Hepatocyte (in vitro differentiated cells): ENCODE measurements around the gene IFT122. TPM values are rescaled to one million over a fixed set of nuclear protein-coding genes. Genes with fewer than 3 reads are reported as not detected.
A peak's percentile ranks its signal among the peaks of the same experiment; 100 is the strongest.

Experiments used
- DNase-seq: peaks from one replicate; pipeline ENCODE4 v3.0.0-alpha.2; 2016; ENCODE audit warnings: low spot score
- H2AFZ ChIP-seq: fragments of 200-600 bp; sonication (generic); 2 replicates; pipeline ENCODE4 v1.6.0; 2016; ENCODE audit warnings: antibody characterized with exemption, mild to moderate bottlenecking
- H3K27ac ChIP-seq: fragments of 200-600 bp; sonication (generic); 2 replicates; pipeline ENCODE4 v1.5.1; 2016; ENCODE audit warnings: mild to moderate bottlenecking
- H3K27me3 ChIP-seq: fragments of 200-600 bp; sonication (generic); 2 replicates; pipeline ENCODE4 v1.6.1; 2016
- H3K36me3 ChIP-seq: fragments of 200-600 bp; sonication (generic); replicated peaks from 2 replicates; pipeline ENCODE4 v1.5.1; 2016; ENCODE audit warnings: low read depth; ENCODE audit not compliant: insufficient read depth
- H3K4me1 ChIP-seq: fragments of 200-600 bp; sonication (generic); 2 replicates; pipeline ENCODE4 v1.5.1; 2016; ENCODE audit warnings: mild to moderate bottlenecking, moderate library complexity; ENCODE audit not compliant: insufficient read depth
- H3K4me2 ChIP-seq: fragments of 200-600 bp; sonication (generic); 2 replicates; pipeline ENCODE4 v1.6.0; 2016
- H3K4me3 ChIP-seq: fragments of 200-600 bp; sonication (generic); 2 replicates; pipeline ENCODE4 v1.5.1; 2016; ENCODE audit warnings: mild to moderate bottlenecking
- H3K79me2 ChIP-seq: fragments of 200-600 bp; sonication (generic); 2 replicates; pipeline ENCODE4 v1.6.0; 2017; ENCODE audit warnings: mild to moderate bottlenecking
- H3K9me2 ChIP-seq: fragments of 200-600 bp; sonication (generic); replicated peaks from 2 replicates; pipeline ENCODE4 v1.6.0; 2017; ENCODE audit warnings: mild to moderate bottlenecking; ENCODE audit not compliant: insufficient read depth
- H3K9me3 ChIP-seq: fragments of 200-600 bp; sonication (generic); 2 replicates; pipeline ENCODE4 v1.5.1; 2016; ENCODE audit warnings: low read depth, mild to moderate bottlenecking
- H4K20me1 ChIP-seq: fragments of 200-600 bp; sonication (generic); 2 replicates; pipeline ENCODE4 v1.6.0; 2016; ENCODE audit warnings: mild to moderate bottlenecking; ENCODE audit not compliant: insufficient read depth, poor library complexity, severe bottlenecking
- CTCF ChIP-seq: fragments of 200-600 bp; sonication (generic); IDR thresholded peaks from 2 replicates; pipeline ENCODE4 v1.5.1; 2016; ENCODE audit warnings: antibody characterized with exemption, mild to moderate bottlenecking; ENCODE audit not compliant: poor library complexity
- EZH2 ChIP-seq: fragments of 200-600 bp; sonication (generic); IDR thresholded peaks from 2 replicates; pipeline ENCODE4 v1.6.1; 2016; ENCODE audit warnings: antibody characterized with exemption, mild to moderate bottlenecking, borderline replicate concordance
- EZH2phosphoT487 ChIP-seq: fragments of 200-600 bp; sonication (generic); IDR thresholded peaks from one replicate; pipeline ENCODE4 v1.6.1; 2018; ENCODE audit warnings: antibody characterized with exemption, mild to moderate bottlenecking, low read depth, moderate library complexity; ENCODE audit not compliant: unreplicated experiment, severe bottlenecking
- WGBS: methylation state at CpG from one replicate; pipeline ENCODE4 v1.1.6; 2016; ENCODE audit warnings: low lambda C conversion rate; ENCODE audit errors: missing lambda C conversion rate; 5-methylcytosine and 5-hydroxymethylcytosine counted together
- polyA plus RNA-seq: library from polyadenylated mRNA; unstranded; fragments of >200 nt; fragmentation: Nextera tagmentation; extraction: Ambion mirVana; gene quantifications from 2 replicates; pipeline ENCODE4 v1.2.1, GENCODE V29; 2016
- total RNA-seq: library from RNA; depleted of rRNA; stranded (reverse); fragments of >200 nt; gene quantifications from 2 replicates; pipeline ENCODE4 v1.2.3, GENCODE V29; 2014

IFT122 gene
- total and polyA plus RNA-seq, 2 experiments from 2014 or later, result 11.4 to 14.6 TPM

- TF ChIP-seq CTCF (no peak), EZH2 (no peak), EZH2phosphoT487 (no peak)
- Histone ChIP-seq H2AFZ (no peak overlapping the region), H3K9me3 (no peaks in the 10 kb centered on the region), H3K27me3 (no peaks in the 10 kb centered on the region), H3K79me2 (peaks cover 39% of the 10 kb centered on the region), H3K36me3 (no peaks in the 10 kb centered on the region), H3K9me2 (no peaks in the 10 kb centered on the region), H3K4me1 (peaks cover 32% of the 10 kb centered on the region), H3K4me3 (no peak overlapping the region), H3K4me2 (peak overlapping the region; percentile 44), H4K20me1 (no peaks in the 10 kb centered on the region), H3K27ac (peak overlapping the region; percentile 74)
- no peak for DNase-seq
- 98% methylated on average over 3 of the region's 3 CpGs for WGBS
Measured at GRCh38 chr3:129445471-129445870, 5.4 kb downstream of the IFT122 start.

GRCh38 chr3:129446926-129447325 lies 6.9 kb downstream of the IFT122 start:
- Histone ChIP-seq H3K4me3 (no peak overlapping the region), H3K27ac (peak overlapping the region; percentile 74)
- TF ChIP-seq EZH2phosphoT487, result no peak
- TF ChIP-seq CTCF, result no peak
- TF ChIP-seq EZH2, result no peak

GRCh38 chr3:129448186-129448895 lies 8.3 kb downstream of the IFT122 start:
- TF ChIP-seq CTCF (no peak), EZH2phosphoT487 (no peak), EZH2 (no peak)
- peak overlapping the region; percentile 74 for H3K27ac ChIP-seq

More at GRCh38 chr3:129446926-129447325, 6.9 kb downstream of the IFT122 start:
- WGBS, result 41% methylated on average over 1 of the region's 1 CpG
- H3K4me1 ChIP-seq, result peaks cover 22% of the 10 kb centered on the region
- H3K36me3 ChIP-seq, result no peaks in the 10 kb centered on the region
- H4K20me1 ChIP-seq, result no peaks in the 10 kb centered on the region
- H3K4me2 ChIP-seq, result peak overlapping the region; percentile 55
- peaks cover 27% of the 10 kb centered on the region for H3K79me2 ChIP-seq
- no peaks in the 10 kb centered on the region for H3K9me2 ChIP-seq
- H3K9me3 ChIP-seq, result no peaks in the 10 kb centered on the region
- no peak overlapping the region for H2AFZ ChIP-seq
- no peaks in the 10 kb centered on the region for H3K27me3 ChIP-seq
- DNase-seq, result no peak

More at GRCh38 chr3:129448186-129448895, 8.3 kb downstream of the IFT122 start:
- H3K4me2 ChIP-seq, result peak overlapping the region; percentile 55
- peaks cover 13% of the 10 kb centered on the region for H3K79me2 ChIP-seq
- no peaks in the 10 kb centered on the region for H3K27me3 ChIP-seq
- 77% methylated on average over 18 of the region's 18 CpGs for WGBS
- no peak for DNase-seq
- H3K4me3 ChIP-seq, result no peak overlapping the region
- H3K9me2 ChIP-seq, result no peaks in the 10 kb centered on the region
- no peaks in the 10 kb centered on the region for H3K9me3 ChIP-seq
- peaks cover 20% of the 10 kb centered on the region for H3K4me1 ChIP-seq
- peak overlapping the region; percentile 51 for H2AFZ ChIP-seq
- no peaks in the 10 kb centered on the region for H4K20me1 ChIP-seq
- no peaks in the 10 kb centered on the region for H3K36me3 ChIP-seq
